Retinal pigment epithelial cell (primary cell): Measurements from ENCODE around the gene AKR1B1.

Experiments used
- DNase-seq: peaks from one replicate; pipeline ENCODE4 v3.0.0-alpha.2; 2010; ENCODE audit warnings: low read depth
- H3K4me3 ChIP-seq: 2 replicates; pipeline ENCODE4 v1.5.1; 2011; ENCODE audit warnings: mild to moderate bottlenecking, low read length, control low read depth, moderate library complexity
- CTCF ChIP-seq: conservative IDR thresholded peaks from 2 replicates; pipeline ENCODE4 v1.5.1; 2011; ENCODE audit warnings: low read depth, low read length, control low read depth, inconsistent platforms

Gene AKR1B1

GRCh38 chr7:134442441-134443220 is 16.3 kb downstream of the AKR1B1 start:
- H3K4me3 ChIP-seq, result no peak overlapping the region
- no peak for DNase-seq
- no peak for TF ChIP-seq CTCF

- no peak overlapping the region for H3K4me3 ChIP-seq
- no peak for DNase-seq
- no peak for TF ChIP-seq CTCF
Measured at GRCh38 chr7:134441264-134441663, 17.6 kb downstream of the AKR1B1 start.

GRCh38 chr7:134440476-134440875 is 18.4 kb downstream of the AKR1B1 start:
- DNase-seq, result no peak
- TF ChIP-seq CTCF, result no peak
- no peak overlapping the region for H3K4me3 ChIP-seq

GRCh38 chr7:134440067-134440466 is 18.8 kb downstream of the AKR1B1 start:
- DNase-seq, result no peak
- TF ChIP-seq CTCF, result no peak
- no peak overlapping the region for H3K4me3 ChIP-seq

GRCh38 chr7:134438946-134439345 is 20.0 kb downstream of the AKR1B1 start:
- H3K4me3 ChIP-seq, result no peak overlapping the region
- TF ChIP-seq CTCF, result no peak
- DNase-seq, result no peak

- TF ChIP-seq CTCF, result no peak
- H3K4me3 ChIP-seq, result no peak overlapping the region
- no peak for DNase-seq
Measured at GRCh38 chr7:134435161-134435920, 23.6 kb downstream of the AKR1B1 start.

GRCh38 chr7:134434701-134435100 is 24.2 kb downstream of the AKR1B1 start:
- no peak for TF ChIP-seq CTCF
- H3K4me3 ChIP-seq, result no peak overlapping the region
- DNase-seq, result no peak
